Esophagus (tissue), 2 donors: ENCODE results near the gene ALLC. TPM values are rescaled to one million over a fixed set of nuclear protein-coding genes. Genes with fewer than 3 reads are reported as not detected.

Experiments
- H3K27ac ChIP-seq, 2 donors: one replicate each; pipeline ENCODE4 v1.5.1; 2013; ENCODE audit warnings: low read depth in 2 of 2, mild to moderate bottlenecking in 2 of 2, inconsistent platforms in 1 of 2, low read length in 1 of 2, moderate library complexity in 1 of 2
- H3K27me3 ChIP-seq, 2 donors: one replicate each; pipeline ENCODE4 v1.6.1; 2013; ENCODE audit warnings: low read length in 2 of 2, control low read depth in 1 of 2, mild to moderate bottlenecking in 1 of 2; ENCODE audit not compliant: insufficient read depth in 2 of 2, control insufficient read depth in 1 of 2
- H3K36me3 ChIP-seq, 2 donors: one replicate each; pipeline ENCODE4 v1.6.1; 2013; ENCODE audit warnings: low read length in 1 of 2; ENCODE audit not compliant: control insufficient read depth in 2 of 2, insufficient read depth in 2 of 2
- H3K4me1 ChIP-seq, 2 donors: one replicate each; pipeline ENCODE4 v1.6.1; 2013; ENCODE audit warnings: low read length in 1 of 2; ENCODE audit not compliant: control insufficient read depth in 2 of 2, insufficient read depth in 2 of 2
- H3K4me3 ChIP-seq, 2 donors: one replicate each; pipeline ENCODE4 v1.5.1; 2013; ENCODE audit warnings: low read length in 2 of 2, mild to moderate bottlenecking in 2 of 2, low read depth in 1 of 2, moderate library complexity in 1 of 2
- H3K9me3 ChIP-seq, 2 donors: one replicate each; pipeline ENCODE4 v1.6.1; 2013; ENCODE audit warnings: mild to moderate bottlenecking in 2 of 2, low read depth in 1 of 2, low read length in 1 of 2, moderate library complexity in 1 of 2; ENCODE audit not compliant: control insufficient read depth in 2 of 2, insufficient read depth in 1 of 2
- WGBS, 2 donors: extraction: QIAGEN DNeasy Blood & Tissue Kit; methylation state at CpG; one replicate each; pipeline ENCODE4 v1.1.7; 2013; 5-methylcytosine and 5-hydroxymethylcytosine counted together
- polyA plus RNA-seq, 2 donors: library from polyadenylated mRNA; stranded (reverse); fragments of 200-250 nt; gene quantifications; one replicate each; pipeline ENCODE4 v1.2.3, GENCODE V29; 2013
- donor health status: healthy with polysubstance abuse.
- donor health status: Bipolar disorder and iron deficiency.

The ALLC gene
- polyA plus RNA-seq, 2 donors = 0.04 TPM; not detected in 1

GRCh38 chr2:3749201-3749600 lies 91.2 kb downstream of the ALLC start:
- no peaks in the 10 kb centered on the region for H3K27me3 ChIP-seq
- peaks cover 0 to 2% of the 10 kb centered on the region in 2 donors for H3K9me3 ChIP-seq
- no peak overlapping the region for H3K4me3 ChIP-seq
- WGBS, 2 donors = 77 to 78% methylated on average over 7 of the region's 7 CpGs
- H3K27ac ChIP-seq = no peak overlapping the region
- H3K4me1 ChIP-seq = no peaks in the 10 kb centered on the region
- H3K36me3 ChIP-seq = no peaks in the 10 kb centered on the region

- Histone ChIP-seq H3K27me3 (no peaks in the 10 kb centered on the region), H3K9me3 (peaks cover 0 to 2% of the 10 kb centered on the region in 2 donors), H3K36me3 (no peaks in the 10 kb centered on the region), H3K4me3 (no peak overlapping the region), H3K27ac (no peak overlapping the region), H3K4me1 (no peaks in the 10 kb centered on the region)
- 87 to 94% methylated on average over 7 of the region's 7 CpGs for WGBS, 2 donors
Observed at GRCh38 chr2:3751251-3751650, 93.3 kb downstream of the ALLC start.

GRCh38 chr2:3751806-3752205 lies 93.8 kb downstream of the ALLC start:
- 52 to 63% methylated on average over 5 of the region's 5 CpGs for WGBS, 2 donors
- no peaks in the 10 kb centered on the region for H3K36me3 ChIP-seq
- H3K27me3 ChIP-seq = no peaks in the 10 kb centered on the region
- peaks cover 0 to 2% of the 10 kb centered on the region in 2 donors for H3K9me3 ChIP-seq
- H3K4me1 ChIP-seq = no peaks in the 10 kb centered on the region
- H3K27ac ChIP-seq = no peak overlapping the region
- H3K4me3 ChIP-seq = no peak overlapping the region

Other genes starting within 250 kb of the ALLC start
- gene ADI1, start 138.7 kb upstream of the ALLC start, polyA plus RNA-seq = 10 to 100 TPM; 25.7 to 41.8 TPM
- gene RNASEH1, start 99.9 kb upstream of the ALLC start, polyA plus RNA-seq = 10 to 100 TPM in 1 of 2 donors, 1 to 10 TPM in 1; 5.7 to 10.1 TPM
- 1,000 to 10,000 TPM; 1,816 to 2,770 TPM for gene RPS7, start 82.9 kb upstream of the ALLC start, polyA plus RNA-seq
- gene COLEC11, start 63.1 kb upstream of the ALLC start, polyA plus RNA-seq = 1 to 10 TPM in 1 of 2 donors, under 1 TPM in 1; 0.43 to 1.3 TPM
- gene DCDC2C, start 45.4 kb downstream of the ALLC start, polyA plus RNA-seq = under 1 TPM in 1 of 2 donors, not detected in 1; 0.04 TPM